HUES6 (cell line): Measurements from ENCODE around the gene RADIL.

Experiments used
- H3K27ac ChIP-seq: 2 replicates; pipeline ENCODE4 v1.7.0; 2013; ENCODE audit warnings: low read depth, mild to moderate bottlenecking, low read length, inconsistent platforms
- H3K27me3 ChIP-seq: 2 replicates; pipeline ENCODE4 v1.6.1; 2013; ENCODE audit warnings: low read length; ENCODE audit not compliant: control insufficient read depth, insufficient read depth
- H3K36me3 ChIP-seq: 2 replicates; pipeline ENCODE4 v1.6.1; 2013; ENCODE audit warnings: low read length; ENCODE audit not compliant: control insufficient read depth, insufficient read depth
- H3K4me1 ChIP-seq: 2 replicates; pipeline ENCODE4 v1.6.1; 2013; ENCODE audit warnings: low read length; ENCODE audit not compliant: control insufficient read depth, insufficient read depth
- H3K4me3 ChIP-seq: 2 replicates; pipeline ENCODE4 v1.5.1; 2013; ENCODE audit warnings: low read depth, low read length
- H3K9ac ChIP-seq: one replicate; pipeline ENCODE4 v1.6.1; 2013; ENCODE audit warnings: mild to moderate bottlenecking, low read length
- H3K9me3 ChIP-seq: 2 replicates; pipeline ENCODE4 v1.6.1; 2013; ENCODE audit warnings: low read depth, low read length; ENCODE audit not compliant: control insufficient read depth, insufficient read depth

RADIL gene

DNA sequence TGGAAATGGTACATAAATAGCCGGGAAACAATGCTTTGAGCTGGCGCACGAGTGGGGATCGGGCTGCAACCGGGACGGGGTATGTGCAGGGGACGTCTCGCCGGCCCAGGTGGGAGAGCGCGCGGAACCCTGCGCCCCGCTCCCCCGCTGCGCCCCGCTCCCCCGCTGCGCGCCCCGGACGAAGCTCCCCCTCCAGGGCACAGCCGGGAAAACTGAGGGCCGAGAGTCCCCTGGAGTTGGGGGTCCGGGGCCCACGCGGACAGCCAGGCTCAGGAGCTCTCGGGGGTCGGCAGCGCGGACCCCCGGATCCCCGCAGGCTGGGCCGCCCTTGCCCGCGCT, 514 bp downstream of the RADIL start:
- H3K4me1 ChIP-seq, result peaks cover 3% of the 10 kb centered on the region; the same call in 1 of the 2 replicates
- H3K9me3 ChIP-seq, result no peaks in the 10 kb centered on the region
- H3K27me3 ChIP-seq, result no peaks in the 10 kb centered on the region
- H3K4me3 ChIP-seq, result peak overlapping the region; percentile 57
- peak overlapping the region; percentile 35; the same call in 1 of the 2 replicates for H3K27ac ChIP-seq
- H3K36me3 ChIP-seq, result no peaks in the 10 kb centered on the region
- H3K9ac ChIP-seq, result peak overlapping the region; percentile 68

GRCh38 chr7:4882169-4883032, 1.1 kb downstream of the RADIL start:
- peak overlapping the region; percentile 32 for H3K9ac ChIP-seq
- H3K4me3 ChIP-seq, result peak overlapping the region; percentile 57
- no peaks in the 10 kb centered on the region for H3K27me3 ChIP-seq
- no peaks in the 10 kb centered on the region for H3K9me3 ChIP-seq
- no peak overlapping the region for H3K27ac ChIP-seq
- H3K4me1 ChIP-seq, result peaks cover 3% of the 10 kb centered on the region; the same call in 1 of the 2 replicates
- peaks cover 5% of the 10 kb centered on the region; the same call in 1 of the 2 replicates for H3K36me3 ChIP-seq

DNA sequence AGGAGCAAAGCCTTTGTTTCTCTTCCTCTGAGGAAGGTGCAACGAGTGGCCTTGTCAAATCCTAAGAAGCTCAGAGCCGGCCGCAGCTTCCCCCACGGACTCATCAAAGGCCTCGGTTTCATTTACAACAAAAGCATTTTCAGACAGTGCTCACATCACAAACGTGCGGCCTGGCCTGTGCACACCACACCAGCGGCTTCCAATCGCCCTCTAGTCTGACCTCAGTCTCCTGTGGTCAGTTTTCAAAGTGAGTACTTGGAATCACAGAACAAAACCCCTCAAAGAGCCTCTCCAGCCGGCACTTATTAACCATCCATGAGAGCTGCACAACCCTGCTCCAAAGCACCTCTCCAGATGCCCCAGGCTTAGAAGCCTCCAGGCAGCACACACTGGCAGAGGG, 3.3 kb downstream of the RADIL start:
- Histone ChIP-seq H3K4me1 (peaks cover 3% of the 10 kb centered on the region; the same call in 1 of the 2 replicates), H3K9ac (no peak overlapping the region), H3K27ac (no peak overlapping the region), H3K36me3 (peaks cover 13% of the 10 kb centered on the region; the same call in 1 of the 2 replicates), H3K4me3 (no peak overlapping the region), H3K9me3 (no peaks in the 10 kb centered on the region), H3K27me3 (no peaks in the 10 kb centered on the region)

DNA sequence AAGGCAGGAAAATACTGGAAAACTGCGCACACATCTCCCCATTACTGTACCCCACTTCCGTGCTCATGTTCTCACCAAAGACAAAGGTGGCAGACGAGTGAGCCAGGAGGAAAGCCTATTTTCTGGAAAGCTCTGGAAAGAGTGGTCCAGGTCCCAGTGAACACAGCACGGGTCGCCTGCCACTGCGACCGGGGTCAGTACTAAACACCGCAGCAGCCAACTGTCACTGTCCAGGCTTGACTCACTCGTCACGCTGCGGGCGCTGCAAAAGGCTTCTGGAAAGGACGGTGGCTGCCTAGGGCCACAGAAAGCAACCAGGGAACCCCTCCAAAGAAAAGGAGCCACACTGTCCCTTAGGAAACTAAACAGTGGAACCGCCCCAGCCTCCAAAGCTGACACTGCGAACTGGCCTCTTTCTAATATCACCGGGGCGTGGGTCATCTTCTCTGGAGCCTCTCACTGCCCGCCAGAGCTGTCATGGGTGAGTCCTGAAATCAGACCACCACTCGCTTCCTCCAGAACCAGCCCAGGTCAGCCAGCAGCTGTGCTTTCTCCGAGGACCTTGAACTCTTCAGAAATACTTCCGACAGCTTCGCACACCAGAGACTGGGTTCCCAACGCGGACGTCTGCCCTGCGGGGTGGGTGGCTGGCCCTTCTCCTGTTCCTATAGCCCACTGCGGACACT, 4.0 kb downstream of the RADIL start:
- Histone ChIP-seq H3K4me3 (no peak overlapping the region), H3K27me3 (no peaks in the 10 kb centered on the region), H3K9ac (no peak overlapping the region), H3K27ac (no peak overlapping the region), H3K4me1 (peaks cover 3% of the 10 kb centered on the region; the same call in 1 of the 2 replicates), H3K36me3 (peaks cover 13% of the 10 kb centered on the region; the same call in 1 of the 2 replicates), H3K9me3 (no peaks in the 10 kb centered on the region)

DNA sequence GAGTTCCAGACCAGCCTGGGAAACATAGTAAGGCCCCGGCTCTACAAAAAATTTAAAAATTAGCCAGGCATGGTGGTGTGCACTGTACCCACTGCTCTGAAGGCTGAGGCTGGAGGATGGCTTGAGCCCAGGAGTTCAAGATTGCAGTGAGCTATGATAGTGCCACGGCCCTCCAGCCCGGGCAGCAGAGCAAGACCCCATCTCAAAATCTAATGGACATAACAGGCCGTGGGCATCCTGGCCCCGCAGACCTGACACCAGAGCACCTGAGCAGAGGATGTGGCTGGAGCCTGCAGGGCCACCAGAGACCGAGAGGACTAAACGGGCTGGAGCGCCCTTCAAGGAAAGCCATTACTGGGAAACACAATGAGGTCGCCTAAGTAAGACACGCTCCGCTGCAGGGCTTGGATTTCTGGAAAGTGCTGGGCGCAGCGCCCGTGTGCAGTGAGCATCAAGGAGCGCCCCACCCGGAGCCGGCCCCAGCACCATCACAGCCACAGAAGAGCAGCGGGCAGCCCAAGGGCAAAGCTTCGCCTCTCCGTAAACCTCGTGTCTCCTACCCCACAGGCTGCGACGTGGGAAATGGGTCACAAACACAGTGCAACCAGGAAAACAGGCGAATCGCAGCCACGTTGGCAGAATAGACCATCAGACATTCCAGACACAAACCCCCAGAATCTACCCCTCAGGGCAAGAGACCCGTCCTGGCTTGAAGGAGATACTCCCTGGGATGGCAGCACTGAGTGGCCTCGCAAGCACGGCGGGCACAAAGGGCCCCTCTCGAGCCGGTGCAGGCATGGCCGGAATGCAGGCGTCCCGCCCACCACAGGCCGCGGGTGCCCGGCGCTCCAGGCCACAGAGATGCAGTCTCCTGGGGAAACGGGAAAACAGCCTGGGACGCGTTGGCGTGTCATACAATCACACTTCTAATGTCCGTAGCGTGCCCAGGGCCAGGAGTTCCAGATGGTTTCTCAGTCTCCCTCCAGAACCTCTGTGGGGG, 4.9 kb downstream of the RADIL start:
- Histone ChIP-seq H3K27me3 (no peaks in the 10 kb centered on the region), H3K9me3 (no peaks in the 10 kb centered on the region), H3K4me3 (no peak overlapping the region), H3K36me3 (peaks cover 13% of the 10 kb centered on the region; the same call in 1 of the 2 replicates), H3K9ac (no peak overlapping the region), H3K4me1 (peaks cover 3% of the 10 kb centered on the region; the same call in 1 of the 2 replicates), H3K27ac (no peak overlapping the region)

DNA sequence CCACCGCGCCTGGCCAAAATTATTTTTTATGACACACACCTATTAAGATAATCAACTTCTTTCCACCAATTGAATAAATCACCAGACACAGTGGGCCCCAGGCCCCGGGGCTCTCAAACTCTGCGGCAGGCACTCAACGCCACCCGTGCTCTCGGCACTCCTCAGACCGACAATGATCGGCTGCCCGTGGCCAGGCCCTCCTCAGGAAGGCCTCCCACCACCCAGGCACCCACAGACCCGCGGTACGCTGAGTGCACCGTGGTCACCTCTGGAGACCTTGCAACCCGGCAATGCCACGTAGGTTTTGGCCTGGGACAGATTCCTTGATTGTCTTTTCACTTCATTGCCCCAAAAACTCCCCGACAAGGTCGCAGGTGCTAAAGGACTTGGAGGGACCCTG, 6.9 kb downstream of the RADIL start:
- H3K27me3 ChIP-seq, result no peaks in the 10 kb centered on the region
- peaks cover 13% of the 10 kb centered on the region; the same call in 1 of the 2 replicates for H3K36me3 ChIP-seq
- no peak overlapping the region for H3K9ac ChIP-seq
- no peak overlapping the region for H3K4me3 ChIP-seq
- H3K4me1 ChIP-seq, result peaks cover 10% of the 10 kb centered on the region; the same call in 1 of the 2 replicates
- H3K9me3 ChIP-seq, result no peaks in the 10 kb centered on the region
- no peak overlapping the region for H3K27ac ChIP-seq

- no peak overlapping the region for H3K27ac ChIP-seq
- peaks cover 13% of the 10 kb centered on the region; the same call in 1 of the 2 replicates for H3K36me3 ChIP-seq
- H3K9ac ChIP-seq, result no peak overlapping the region
- H3K27me3 ChIP-seq, result no peaks in the 10 kb centered on the region
- peaks cover 13% of the 10 kb centered on the region; the same call in 1 of the 2 replicates for H3K4me1 ChIP-seq
- H3K4me3 ChIP-seq, result no peak overlapping the region
- no peaks in the 10 kb centered on the region for H3K9me3 ChIP-seq
Measured at GRCh38 chr7:4875391-4875790, 8.1 kb downstream of the RADIL start.

DNA sequence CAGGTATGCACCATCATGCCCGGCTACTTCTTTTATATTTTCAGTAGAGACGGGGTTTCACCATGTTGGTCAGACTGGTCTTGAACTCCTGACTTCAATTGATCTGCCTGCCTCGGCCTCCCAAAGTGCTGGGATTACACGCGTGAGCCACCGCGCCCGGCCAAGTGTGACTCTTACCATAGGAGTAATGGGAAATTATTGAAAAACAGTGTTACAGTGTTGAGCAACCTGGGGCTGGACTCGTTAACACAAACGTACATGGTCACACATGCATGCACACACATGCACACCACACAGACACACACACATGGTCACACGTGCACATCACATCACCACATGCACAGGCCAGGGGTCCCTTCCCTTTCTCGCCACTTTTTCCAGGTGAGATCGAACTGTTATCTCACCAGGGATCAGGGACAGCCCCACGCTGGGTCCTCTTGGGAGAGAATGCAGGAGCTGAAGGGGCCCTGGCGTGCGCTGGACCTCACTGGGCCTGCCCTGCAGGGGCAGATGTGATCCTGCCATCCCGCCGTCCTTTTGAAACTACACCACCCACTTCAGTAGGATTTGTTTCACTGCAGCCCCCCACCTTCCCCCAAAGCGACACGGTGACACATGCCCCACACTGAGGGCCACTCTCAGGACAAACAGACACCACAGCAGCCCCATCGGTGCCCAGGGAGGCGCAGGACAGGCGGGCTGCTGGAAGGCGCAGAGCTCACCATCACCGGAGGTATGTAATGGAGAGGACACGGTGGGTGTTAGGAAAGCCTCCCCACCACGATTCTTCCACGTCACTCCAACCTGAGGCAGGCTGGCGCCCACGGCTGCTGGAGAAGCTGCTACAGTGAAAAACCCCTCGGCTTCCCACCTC, 10.2 kb downstream of the RADIL start:
- Histone ChIP-seq H3K4me1 (peaks cover 11% of the 10 kb centered on the region; the same call in 1 of the 2 replicates), H3K27me3 (no peaks in the 10 kb centered on the region), H3K9ac (no peak overlapping the region), H3K4me3 (no peak overlapping the region), H3K27ac (no peak overlapping the region), H3K36me3 (peaks cover 13% of the 10 kb centered on the region; the same call in 1 of the 2 replicates), H3K9me3 (no peaks in the 10 kb centered on the region)

DNA sequence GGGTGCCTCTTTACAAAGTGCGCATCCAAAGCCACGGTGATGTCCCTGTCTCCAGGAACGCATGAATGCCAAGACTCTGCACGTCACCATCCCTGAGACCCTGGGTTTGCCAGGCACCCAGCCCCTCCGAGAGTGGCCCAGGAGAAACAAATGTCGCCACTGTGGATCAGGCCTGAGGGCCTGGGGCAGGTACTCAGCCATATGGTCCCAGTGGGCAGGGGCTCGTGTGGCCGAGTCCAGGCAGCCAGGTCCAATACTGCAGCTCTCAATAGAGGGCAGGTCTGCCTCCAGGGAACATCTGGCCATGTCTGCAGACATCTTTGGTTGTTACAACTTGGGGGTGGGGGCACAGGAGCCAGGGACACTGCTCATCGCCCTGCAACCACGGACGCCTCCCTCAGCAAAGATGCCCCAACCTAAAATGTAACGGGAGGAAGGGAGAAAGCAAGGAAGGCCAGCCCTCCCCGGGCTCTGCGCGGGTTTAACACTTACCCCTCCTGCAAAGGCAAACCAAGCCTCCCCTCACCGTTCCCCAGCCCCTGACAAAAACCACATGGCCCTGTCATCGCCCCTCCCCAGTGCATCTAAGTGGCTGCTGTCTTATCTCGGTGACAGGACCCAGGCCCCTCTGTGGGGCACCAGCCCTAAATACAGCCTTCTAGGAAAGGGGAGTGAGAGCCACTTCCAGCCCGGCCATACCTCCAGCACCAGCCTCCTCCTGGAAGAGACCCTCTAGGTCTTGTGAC, 11.4 kb downstream of the RADIL start:
- H3K9me3 ChIP-seq, result no peaks in the 10 kb centered on the region
- peak overlapping the region; percentile 45 for H3K9ac ChIP-seq
- peaks cover 6% of the 10 kb centered on the region; the same call in 1 of the 2 replicates for H3K36me3 ChIP-seq
- H3K4me3 ChIP-seq, result no peak overlapping the region; the same call in 1 of the 2 replicates
- no peaks in the 10 kb centered on the region for H3K27me3 ChIP-seq
- no peak overlapping the region; the same call in 1 of the 2 replicates for H3K27ac ChIP-seq
- peaks cover 11% of the 10 kb centered on the region; the same call in 1 of the 2 replicates for H3K4me1 ChIP-seq
